Measurements from ENCODE around the gene GRM2.

Gene GRM2

DNA sequence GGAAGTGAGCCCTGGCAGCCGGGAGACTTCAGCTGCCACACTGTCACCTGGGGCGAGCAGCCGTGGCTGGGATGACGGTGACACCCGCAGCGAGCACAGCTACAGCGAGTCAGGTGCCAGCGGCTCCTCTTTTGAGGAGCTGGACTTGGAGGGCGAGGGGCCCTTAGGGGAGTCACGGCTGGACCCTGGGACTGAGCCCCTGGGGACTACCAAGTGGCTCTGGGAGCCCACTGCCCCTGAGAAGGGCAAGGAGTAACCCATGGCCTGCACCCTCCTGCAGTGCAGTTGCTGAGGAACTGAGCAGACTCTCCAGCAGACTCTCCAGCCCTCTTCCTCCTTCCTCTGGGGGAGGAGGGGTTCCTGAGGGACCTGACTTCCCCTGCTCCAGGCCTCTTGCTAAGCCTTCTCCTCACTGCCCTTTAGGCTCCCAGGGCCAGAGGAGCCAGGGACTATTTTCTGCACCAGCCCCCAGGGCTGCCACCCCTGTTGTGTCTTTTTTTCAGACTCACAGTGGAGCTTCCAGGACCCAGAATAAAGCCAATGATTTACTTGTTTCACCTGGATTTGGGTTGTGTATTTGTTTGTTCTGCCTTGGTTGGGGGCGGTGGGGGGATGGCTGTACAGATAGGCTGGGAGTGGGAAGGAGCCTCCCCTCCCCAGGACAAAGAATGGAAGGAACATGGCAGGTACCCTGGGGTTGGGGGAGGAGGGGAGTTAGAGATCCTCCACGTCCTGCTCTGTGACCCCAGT, 2.9 kb upstream of the GRM2 start:
- in situ Hi-C loops (cut with MboI; ENCODE audit: low sequenced_read_pairs) = no loop called here

DNA sequence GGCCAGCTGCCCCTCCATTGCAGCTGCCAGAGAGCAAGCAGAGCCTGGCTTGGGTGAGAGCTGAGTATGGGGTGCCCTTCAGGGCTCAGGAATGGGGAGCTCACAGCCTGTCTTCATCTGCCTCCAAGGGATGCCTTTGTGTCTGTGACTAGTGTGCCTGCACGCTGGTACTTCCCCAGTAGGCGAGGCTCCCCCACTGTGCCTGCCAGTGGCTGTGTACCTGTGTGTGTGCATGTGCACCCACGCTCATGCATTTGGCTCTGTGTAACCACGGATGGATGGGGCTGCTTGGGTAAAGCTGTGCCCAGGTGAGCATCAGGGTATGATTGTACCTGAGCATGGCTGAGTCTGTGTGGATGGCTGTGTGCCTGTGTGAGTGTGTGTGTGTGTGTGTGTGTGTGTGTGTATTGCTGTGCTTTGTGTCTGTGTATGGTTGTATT, 2.3 kb upstream of the GRM2 start:
- in situ Hi-C loops (cut with MboI; ENCODE audit: low sequenced_read_pairs) = no loop called here

DNA sequence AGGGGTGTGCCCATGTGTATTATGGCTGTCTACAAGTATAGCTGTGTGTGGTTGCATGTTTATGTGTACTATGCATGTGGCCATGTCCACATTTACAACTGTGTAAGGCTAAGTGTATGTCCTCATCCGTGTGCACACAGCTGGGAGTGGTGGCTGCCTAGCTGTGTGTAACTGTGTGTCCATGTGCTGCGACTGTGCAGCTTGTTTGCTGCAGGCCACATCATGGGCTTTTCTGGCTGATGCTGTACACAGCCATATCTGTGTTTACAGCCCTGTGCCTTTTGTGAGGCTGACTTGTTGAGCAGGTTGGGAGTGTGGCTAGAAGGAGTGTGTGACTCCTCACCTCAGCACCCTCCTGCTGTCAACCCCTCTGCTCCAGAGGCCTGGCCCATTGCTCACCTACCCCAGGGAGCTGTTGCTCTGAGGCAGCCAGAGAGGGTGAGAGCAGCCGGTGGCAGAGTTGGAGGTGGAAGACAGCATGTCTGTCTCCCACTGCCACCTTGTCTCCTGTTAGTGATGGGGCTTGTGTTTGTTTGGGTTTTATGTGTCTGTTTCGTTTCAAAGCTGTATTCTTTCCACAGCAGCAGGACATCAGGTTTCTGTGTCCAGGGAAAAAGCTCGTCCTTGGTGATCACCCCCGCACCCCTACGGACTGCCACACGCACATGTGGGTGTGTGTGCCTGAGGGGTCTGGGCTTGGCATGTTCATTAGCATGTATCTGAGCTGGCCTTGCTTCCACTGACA, 1.4 kb upstream of the GRM2 start:
- in situ Hi-C loops (cut with MboI; ENCODE audit: low sequenced_read_pairs) = no loop called here

DNA sequence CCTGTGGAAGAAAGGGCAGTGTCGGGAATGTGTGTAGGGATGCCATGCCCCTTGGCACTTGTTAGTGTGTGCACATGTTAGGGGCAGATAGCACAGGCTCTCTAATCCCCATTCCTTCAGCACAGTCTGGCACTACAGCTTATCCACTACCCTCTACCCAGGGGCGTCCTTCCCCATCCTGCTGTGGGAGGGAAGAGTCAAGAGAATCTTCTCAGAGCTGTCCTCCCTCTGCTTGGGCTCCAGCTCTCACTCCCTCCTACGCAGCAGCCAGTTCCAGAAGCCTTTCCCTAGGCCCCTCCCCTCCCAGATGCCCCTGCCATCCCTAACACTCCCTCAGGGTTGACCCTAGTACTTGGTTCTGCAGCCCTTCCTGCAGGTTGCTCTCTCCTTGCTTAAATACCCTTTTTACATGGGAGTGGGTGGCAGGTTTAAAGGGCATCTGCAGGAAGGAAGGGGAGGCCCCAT, 815 bp upstream of the GRM2 start:
- in situ Hi-C loops (cut with MboI; ENCODE audit: low sequenced_read_pairs) = no loop called here

DNA sequence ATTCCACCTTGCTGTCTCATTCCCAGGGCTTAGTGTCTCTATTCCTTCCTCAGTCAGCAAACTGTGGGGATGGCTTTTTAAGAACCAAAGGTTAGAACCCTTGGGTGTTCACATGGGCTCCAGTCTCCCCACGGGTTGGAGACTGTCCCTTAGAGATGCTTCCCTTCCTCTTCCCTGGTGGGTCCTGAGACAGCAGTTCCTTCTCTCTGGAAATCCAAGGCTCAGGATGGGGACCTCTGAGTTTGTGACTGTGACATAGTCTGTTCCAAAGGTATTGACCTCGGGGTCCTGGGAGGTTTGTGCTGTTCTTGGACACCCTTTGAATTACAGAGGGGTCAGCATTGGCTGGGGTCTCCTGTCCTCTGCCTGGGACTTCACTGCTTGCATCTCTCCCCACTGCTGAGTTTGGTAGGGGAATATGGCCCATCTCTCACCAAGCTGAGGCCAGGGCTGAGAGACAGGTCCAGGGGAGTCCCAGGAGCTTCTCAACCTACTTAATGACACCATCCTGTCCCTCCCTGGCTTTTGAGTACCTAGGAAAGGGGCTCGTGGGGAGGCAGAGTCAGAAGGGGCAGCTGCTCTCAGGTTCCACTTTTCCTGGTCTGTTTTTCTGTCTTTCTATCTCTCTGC, 1.5 kb downstream of the GRM2 start:
- in situ Hi-C loops (cut with MboI; ENCODE audit: low sequenced_read_pairs) = no loop called here

DNA sequence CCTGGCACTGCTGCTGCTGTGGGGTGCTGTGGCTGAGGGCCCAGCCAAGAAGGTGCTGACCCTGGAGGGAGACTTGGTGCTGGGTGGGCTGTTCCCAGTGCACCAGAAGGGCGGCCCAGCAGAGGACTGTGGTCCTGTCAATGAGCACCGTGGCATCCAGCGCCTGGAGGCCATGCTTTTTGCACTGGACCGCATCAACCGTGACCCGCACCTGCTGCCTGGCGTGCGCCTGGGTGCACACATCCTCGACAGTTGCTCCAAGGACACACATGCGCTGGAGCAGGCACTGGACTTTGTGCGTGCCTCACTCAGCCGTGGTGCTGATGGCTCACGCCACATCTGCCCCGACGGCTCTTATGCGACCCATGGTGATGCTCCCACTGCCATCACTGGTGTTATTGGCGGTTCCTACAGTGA, 2.1 kb downstream of the GRM2 start:
- in situ Hi-C loops (cut with MboI; ENCODE audit: low sequenced_read_pairs) = no loop called here

DNA sequence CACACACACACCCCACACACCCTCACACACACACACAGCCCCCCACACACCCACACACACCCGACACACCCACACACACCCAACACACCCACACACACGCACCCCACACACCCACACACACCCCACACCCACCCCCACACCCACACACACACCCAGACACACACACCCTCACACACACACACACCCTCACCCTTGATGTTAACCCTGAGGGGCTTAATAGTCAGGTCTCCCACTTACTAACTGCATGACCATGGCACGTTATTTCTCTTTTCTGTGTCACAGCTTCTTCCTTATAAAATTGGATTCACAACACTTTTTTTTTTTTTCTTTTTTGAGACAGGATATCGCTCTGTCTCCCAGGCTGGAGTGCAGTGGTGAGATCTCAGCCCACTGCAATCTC, 2.8 kb downstream of the GRM2 start:
- in situ Hi-C loops (cut with MboI; ENCODE audit: low sequenced_read_pairs) = no loop called here

DNA sequence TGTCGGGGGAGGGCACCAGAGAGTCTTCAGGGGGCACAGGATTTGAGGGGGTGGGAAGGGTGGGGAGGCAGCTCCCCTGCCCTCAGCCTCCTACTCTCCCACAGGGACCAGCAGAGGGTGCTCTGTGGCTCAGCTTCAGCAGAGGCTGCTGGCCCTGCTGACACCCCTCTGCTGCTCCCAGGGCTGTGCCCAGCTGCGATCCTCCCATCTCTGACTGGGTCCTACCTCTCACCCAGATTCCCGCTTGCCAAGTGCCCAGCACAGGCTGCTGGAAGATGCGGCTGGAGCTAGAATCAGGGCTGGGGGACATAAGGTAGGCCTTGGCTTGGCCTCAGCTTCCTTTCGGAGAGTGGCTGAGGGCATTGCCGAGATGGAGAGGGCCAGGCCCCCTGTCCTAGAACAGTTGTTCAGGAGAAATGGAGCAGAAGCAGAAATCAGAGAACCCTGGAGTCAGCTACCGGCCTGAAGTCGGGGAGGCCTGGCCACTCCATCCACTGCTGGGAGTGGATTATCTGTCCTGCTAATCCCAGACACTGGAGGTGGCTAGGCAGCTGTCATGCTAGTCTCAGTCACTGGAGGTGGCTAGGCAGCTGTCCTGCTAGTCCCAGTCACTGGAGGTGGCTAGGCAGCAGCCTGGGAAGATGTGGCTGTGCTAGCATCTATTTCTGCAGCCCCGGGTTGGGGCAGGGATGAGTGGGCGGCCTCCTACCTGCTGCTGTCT, 3.9 kb downstream of the GRM2 start:
- in situ Hi-C loops (cut with MboI; ENCODE audit: low sequenced_read_pairs) = no loop called here

DNA sequence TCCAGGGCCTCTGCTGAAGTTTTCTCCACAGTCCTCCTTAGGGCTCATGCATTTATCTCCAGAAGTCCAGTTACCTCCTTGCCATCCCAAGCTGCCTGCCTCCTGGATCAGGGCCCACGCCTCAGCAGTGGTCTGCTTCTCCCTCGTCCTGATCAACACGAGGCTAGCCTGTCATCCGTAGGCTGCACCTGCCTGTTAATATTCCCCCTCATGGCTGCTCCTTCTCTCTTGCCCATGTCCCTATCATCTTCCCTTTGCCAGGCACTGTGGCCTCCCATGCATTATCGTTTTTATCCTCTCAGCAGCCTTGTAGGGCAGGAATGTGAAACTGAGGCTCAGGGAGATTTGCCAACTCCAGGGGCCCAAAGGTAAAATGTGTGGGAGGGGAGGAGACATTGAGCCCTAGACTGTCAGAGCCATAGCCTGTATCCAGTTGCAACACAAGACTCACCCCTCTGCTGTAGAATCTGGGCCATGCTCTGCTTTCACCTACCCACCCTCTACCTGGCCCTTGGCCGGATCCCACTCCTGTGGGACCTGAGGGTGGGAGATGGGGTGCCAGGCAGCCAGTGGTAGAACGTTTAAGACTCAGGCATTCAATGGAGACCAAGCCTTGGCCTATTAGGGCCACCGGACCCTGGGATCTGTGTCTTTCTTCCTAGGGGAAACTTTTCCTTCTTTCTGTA, 4.6 kb downstream of the GRM2 start:
- in situ Hi-C loops (cut with MboI; ENCODE audit: low sequenced_read_pairs) = no loop called here

DNA sequence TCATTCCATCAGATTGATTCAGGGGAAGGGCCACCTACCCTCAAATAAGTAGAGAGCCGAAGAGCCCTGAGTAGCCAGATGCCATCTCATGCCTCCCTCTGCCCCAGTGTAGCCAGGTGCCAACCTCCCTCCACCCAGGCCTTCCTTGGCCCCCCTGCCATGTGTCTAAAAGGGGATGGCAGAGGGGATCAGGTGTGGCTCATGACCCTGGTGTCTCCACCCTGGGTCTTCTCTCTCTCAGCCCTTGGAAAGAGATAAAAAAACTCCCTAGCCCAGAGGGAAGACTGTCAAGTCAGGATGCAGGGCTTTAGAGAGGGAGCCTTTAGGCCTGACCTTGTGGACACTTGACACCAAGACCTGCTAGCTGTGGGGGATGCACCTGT, 5.2 kb downstream of the GRM2 start:
- in situ Hi-C loops (cut with MboI; ENCODE audit: low sequenced_read_pairs) = no loop called here

DNA sequence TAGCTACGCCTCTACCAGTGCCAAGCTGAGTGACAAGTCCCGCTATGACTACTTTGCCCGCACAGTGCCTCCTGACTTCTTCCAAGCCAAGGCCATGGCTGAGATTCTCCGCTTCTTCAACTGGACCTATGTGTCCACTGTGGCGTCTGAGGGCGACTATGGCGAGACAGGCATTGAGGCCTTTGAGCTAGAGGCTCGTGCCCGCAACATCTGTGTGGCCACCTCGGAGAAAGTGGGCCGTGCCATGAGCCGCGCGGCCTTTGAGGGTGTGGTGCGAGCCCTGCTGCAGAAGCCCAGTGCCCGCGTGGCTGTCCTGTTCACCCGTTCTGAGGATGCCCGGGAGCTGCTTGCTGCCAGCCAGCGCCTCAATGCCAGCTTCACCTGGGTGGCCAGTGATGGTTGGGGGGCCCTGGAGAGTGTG, 5.7 kb downstream of the GRM2 start:
- in situ Hi-C loops (cut with MboI; ENCODE audit: low sequenced_read_pairs) = no loop called here

DNA sequence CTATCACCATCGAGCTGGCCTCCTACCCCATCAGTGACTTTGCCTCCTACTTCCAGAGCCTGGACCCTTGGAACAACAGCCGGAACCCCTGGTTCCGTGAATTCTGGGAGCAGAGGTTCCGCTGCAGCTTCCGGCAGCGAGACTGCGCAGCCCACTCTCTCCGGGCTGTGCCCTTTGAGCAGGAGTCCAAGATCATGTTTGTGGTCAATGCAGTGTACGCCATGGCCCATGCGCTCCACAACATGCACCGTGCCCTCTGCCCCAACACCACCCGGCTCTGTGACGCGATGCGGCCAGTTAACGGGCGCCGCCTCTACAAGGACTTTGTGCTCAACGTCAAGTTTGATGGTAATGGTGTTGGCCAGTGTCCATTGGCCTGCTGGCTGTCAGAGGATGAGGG, 6.1 kb downstream of the GRM2 start:
- in situ Hi-C loops (cut with MboI; ENCODE audit: low sequenced_read_pairs) = no loop called here

DNA sequence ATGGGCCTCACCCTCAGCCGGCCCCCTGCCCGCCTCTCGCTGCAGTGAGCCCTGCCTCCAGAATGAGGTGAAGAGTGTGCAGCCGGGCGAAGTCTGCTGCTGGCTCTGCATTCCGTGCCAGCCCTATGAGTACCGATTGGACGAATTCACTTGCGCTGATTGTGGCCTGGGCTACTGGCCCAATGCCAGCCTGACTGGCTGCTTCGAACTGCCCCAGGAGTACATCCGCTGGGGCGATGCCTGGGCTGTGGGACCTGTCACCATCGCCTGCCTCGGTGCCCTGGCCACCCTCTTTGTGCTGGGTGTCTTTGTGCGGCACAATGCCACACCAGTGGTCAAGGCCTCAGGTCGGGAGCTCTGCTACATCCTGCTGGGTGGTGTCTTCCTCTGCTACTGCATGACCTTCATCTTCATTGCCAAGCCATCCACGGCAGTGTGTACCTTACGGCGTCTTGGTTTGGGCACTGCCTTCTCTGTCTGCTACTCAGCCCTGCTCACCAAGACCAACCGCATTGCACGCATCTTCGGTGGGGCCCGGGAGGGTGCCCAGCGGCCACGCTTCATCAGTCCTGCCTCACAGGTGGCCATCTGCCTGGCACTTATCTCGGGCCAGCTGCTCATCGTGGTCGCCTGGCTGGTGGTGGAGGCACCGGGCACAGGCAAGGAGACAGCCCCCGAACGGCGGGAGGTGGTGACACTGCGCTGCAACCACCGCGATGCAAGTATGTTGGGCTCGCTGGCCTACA, 8.5 kb downstream of the GRM2 start:
- in situ Hi-C loops (cut with MboI; ENCODE audit: low sequenced_read_pairs) = no loop called here

DNA sequence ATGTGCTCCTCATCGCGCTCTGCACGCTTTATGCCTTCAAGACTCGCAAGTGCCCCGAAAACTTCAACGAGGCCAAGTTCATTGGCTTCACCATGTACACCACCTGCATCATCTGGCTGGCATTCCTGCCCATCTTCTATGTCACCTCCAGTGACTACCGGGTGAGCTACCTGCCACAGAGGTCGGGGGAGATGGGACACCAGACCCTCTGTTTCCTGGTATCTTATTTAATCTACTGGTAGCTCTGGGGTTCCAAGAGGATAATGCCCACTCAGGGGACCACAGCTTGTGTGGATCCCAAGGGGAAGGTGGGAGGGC, 9.1 kb downstream of the GRM2 start:
- in situ Hi-C loops (cut with MboI; ENCODE audit: low sequenced_read_pairs) = no loop called here

DNA sequence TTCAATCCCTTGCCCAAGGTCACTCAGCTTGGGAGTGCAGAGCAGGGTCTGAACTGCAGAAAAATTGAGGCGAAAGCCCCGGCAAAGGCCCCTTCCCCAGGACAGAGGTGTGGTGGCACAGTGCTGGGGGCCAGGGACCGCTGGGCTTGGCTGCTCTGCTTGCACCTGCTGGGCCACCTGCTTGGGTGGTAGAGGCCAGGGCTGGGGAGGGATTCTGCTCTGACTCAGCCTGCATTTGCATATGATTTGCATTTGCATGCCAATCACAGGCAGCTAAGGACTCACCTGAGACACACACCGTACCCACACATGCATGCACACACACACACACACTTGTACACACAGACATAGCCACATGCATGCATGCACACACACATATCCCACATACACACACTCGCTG, 9.9 kb downstream of the GRM2 start:
- in situ Hi-C loops (cut with MboI; ENCODE audit: low sequenced_read_pairs) = no loop called here

DNA sequence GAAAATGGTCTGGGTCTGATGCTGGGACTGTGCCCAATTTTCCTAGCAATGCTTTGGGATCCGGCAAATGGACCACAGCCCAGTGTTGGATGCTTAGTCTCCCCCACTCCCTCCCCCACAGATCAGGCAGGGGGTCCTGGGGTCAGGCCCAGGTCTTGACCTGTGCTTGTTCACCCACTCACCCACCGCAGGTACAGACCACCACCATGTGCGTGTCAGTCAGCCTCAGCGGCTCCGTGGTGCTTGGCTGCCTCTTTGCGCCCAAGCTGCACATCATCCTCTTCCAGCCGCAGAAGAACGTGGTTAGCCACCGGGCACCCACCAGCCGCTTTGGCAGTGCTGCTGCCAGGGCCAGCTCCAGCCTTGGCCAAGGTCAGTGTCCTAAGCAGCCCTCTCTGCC, 10.6 kb downstream of the GRM2 start:
- in situ Hi-C loops (cut with MboI; ENCODE audit: low sequenced_read_pairs) = no loop called here

DNA sequence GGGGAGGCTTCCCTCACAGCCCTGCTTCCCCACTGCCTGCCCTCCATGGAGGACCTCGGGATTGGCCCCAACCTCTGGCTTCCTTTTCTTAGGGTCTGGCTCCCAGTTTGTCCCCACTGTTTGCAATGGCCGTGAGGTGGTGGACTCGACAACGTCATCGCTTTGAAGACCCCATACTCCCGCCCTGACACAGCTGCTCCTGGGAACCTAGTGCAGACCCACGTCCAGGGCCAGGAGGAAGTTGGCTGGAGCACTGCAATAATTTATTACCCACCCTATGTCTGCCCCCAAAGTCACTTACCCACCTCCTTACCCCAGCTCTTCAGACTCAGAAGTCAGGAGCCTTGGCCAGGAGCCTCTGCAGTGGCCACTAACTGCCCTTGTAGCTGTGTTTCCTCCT, 11.1 kb downstream of the GRM2 start:
- in situ Hi-C loops (cut with MboI; ENCODE audit: low sequenced_read_pairs) = no loop called here

DNA sequence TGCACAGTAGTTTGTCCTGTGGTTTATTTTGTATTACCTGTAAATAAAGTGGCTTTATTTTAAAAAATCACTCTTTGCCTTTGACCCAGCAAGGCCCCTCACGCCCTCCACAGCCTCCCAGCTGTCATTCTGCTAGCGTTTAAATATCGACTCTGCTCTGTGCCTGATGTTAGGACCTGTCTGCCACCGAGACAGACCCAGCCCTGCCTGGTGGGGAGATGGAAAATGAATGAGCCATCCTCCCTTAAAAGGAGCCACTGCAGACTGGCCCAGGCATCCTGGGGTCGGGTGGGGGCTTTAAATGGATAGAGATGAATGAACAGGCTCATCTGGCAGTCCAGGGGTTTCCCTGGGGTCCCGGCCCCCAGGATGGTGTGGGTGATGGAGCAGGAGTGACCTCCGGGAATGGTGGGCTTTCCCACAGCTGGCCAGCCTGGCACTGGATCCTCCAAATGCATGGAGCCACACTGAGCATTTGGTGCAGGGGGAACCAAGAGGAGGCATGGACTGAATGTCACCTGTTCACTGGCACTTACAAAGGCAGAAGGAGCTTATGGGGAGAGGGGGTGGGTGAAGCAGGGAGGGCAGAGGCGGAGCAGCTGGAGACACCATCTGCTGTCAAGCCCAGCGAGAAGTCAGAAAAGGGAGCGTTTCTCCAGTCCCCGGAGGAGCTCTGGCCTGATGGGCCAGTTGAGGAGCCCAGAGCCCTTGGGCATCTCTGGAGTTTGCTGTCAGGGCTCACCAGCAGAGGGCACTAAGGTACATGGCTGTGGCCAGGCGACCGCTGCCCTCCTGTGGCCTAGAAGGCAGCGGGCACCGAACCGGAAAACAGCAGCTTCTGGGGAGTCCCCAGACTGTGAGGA, 11.9 kb downstream of the GRM2 start:
- in situ Hi-C loops (cut with MboI; ENCODE audit: low sequenced_read_pairs) = no loop called here

DNA sequence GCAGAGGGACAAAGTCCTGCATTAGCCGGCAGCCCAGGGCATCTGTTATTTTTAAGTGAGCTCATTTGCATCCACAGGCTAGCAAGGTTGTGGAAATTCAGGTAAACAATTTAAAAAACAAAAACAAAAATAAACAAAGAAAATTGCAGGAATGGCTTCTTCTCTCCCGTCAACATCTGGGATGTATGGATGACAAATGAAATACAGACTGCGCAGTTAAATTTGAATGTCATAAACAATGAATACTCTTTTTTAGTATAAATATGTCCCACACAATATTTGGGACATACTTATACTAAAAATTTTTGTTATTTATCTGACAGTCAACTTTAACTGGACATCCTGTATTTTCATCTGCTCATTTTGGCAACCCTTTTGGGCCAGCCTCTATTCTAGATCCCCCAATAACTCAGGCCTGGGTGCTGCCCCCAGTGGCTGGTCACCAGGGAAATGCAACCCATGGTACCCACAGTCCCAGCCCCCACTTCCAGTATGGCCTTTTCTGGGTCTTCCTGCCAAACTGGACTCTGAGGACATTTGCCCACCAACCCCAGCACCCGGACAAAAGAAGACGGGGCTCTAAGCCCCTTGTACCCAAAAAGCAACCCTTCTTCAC, 12.7 kb downstream of the GRM2 start:
- in situ Hi-C loops (cut with MboI; ENCODE audit: low sequenced_read_pairs) = no loop called here
